GM20431 (cell line): ENCODE measurements around the gene KHNYN.

ENCODE experiments used
- in situ Hi-C: fragments of 300-500 bp; cut with MseI, MboI; formaldehyde crosslinking; loops from one replicate; pipeline ENCODE4 v1.15.0; 2020; ENCODE audit warnings: low sequenced_read_pairs; ENCODE audit not compliant: unreplicated experiment

The KHNYN gene

GRCh38 chr14:24418492-24418873 is 11.3 kb upstream of the KHNYN start:
- in situ Hi-C loops = no loop called here

DNA sequence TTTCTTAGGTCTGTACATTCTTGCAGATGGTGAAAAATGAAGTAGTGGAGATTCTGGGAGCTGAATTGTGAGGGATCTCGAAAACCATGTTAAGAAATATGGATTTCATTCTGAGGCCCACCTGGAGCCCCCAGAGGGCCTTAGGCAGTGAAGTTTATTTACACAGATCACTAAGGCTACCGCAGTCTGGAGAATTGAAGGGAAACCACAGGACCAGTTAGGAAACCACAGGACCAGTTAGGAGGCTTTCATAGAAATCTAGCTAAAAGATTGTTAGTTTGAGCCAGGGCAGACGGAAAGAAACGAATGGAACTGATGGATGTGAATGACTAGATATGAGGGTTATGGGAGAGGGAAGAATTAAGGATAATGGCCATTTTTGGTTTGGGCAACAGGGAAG is 7.5 kb upstream of the KHNYN start:
- in situ Hi-C loops = no loop called here

- in situ Hi-C loops = no loop called here
Observed at GRCh38 chr14:24422694-24423601, 6.8 kb upstream of the KHNYN start.

DNA sequence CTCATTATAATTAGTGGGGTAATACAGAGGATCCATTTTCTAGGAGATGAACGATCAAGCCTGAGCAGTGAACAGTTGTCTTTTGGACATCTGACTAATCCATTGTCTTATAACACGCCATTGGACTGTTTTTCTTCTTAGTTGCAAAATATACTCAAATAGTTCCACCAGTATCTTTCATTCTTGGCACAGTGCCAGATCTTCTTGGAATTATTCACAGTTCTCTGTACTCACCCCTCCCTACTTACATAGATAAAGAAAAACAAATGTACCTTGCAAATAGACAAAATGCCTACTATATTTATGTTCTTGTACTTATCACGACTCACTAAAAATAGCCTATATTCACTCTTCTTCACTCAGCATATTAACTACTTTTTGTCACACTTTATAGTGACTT is 4.0 kb upstream of the KHNYN start:
- in situ Hi-C loops = no loop called here

- in situ Hi-C loops = no loop called here
Observed at GRCh38 chr14:24426150-24426911, 3.4 kb upstream of the KHNYN start.

DNA sequence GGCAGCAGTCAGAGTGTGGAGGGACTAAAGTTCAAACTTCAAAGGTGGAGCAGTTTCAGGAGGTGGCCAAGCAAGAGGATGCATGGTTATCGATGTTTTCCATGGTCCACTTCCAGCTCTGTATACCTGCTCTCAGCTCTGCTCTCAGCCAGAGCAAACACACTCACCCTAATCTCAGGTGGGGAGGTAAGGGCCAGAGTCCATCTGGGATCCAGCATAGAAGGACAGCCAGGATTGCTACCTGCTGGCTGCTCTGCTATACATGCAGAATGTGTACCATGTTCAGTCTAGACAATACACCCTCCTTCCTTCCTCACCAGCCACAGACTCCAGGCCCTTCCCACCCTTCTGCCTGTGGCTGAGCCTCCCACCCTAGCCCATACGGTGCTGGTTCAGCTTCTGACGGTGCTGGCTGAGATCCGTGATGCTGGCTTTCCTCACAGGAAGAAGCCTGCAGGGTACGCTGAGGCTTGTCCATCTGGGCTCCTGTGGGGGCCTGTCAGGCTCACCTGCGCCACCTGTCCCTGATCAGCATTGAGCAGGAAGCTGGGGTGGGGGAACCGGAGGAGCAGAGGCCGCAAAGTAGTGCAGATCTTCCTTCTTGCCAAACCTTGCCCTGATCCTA is 2.7 kb upstream of the KHNYN start:
- in situ Hi-C loops = no loop called here

DNA sequence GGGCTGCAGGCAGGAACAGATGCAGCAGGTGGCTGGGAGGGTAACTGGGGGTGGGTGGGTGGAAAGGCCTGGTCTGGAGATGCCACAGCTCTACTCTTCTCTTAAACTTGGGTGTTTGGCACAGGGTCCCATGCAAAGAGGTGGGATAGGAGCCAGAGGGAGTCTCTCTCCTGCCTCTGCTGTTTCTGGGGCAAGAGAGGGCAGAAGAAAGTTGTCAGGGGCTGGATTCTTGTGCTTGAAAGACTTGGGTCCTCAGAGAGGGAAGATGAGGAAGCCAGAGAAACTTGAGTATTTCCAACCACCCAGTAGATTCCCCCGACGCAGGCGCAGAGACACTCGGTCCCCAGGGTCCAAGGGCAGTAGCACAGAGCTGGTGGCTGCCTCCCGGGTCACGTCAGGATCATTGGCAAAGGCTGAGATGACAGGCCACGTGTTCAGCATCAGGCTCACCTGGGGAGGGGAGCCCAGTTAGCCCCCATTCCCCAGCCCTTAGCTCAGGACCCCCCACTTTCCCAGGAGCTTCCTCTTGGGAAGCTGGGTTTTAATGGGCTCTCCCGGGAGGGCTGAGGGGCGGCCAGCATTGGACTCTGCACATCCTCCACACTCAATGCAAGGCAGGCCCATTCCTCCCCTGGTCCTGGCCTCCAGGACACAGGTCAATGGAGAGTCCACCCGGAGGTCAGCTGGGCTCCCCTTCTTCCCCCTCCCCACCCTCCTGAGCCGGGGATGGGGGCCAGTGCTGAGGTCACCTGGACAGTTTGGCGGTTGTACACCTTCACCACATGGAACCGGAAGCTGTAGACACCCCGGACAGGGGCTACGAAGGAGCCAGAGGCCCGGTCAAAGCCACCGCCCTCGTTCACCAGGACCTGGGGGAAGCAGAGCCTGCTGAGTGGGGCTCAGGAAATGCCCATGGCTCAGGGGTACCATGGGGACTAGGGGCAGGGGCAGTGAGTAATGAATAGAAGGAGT is 1.9 kb upstream of the KHNYN start:
- in situ Hi-C loops = no loop called here

DNA sequence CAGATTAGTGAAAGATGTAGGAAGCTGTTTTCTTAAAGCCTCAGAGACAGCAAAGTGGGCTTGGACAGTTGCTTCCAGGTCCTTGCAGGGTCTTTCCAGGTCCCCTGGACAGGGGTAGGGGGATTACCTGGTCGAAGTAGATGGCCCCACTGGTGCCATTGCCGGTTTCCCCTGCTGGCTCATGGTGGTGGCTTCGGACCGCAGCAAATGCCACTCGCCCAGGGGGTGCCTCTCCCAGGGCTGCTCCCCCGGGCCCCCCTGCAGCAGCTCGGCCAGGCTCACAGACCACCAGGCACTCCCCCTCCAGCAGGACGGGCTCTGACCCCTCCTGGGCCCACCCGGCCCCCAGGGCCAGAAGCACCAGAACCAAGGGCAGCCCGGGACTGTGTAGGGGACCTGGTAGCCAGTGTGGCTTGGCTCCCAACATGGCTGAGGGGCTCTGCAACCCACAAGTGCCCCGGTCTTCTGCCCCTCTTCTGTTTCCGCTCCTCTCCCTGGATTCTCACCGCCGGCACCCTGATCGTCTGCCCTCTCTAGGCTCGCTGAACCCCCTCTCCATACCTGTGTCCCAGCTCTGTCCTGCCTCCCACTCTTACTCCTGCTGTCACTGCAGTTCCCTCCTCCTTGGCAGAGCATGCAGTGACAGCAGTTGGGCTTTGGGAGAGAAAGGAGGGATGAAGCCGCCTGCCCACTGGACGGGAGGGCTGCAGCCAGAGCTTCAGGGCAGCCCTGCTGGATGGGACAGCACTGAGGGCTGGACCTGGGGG is 943 bp upstream of the KHNYN start:
- in situ Hi-C loops = no loop called here

DNA sequence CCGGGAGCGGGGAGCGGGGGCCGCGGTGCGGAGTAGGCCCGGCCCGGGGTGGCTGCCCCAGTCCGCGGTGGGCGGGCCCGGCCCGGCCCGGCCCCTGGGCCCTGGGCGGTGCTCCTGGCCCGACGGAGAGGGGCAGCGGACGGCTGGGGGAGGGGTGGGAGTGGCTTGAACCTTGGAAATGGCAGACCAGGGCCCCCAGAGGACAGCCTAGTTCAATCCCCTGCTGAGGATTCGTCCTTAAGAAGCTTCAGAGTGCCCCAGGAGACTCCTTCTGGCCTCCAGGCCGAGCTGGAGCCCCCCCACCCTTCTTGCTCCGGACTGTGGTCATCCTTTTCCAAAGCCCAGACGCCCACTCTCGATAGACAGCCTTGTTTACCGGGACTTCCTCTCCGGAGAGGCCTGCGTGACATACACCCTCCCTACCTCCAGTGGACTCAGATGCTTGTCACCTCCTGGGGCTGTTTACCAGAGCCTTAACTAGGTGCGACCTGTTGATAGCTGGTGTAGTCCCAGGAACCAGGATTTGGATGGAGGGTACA is 458 bp downstream of the KHNYN start:
- in situ Hi-C loops = loop anchor here (10.0 kb wide), 1 partner anchor 95 kb away; the partner anchor contains the start of genes ADCY4 and RIPK3

DNA sequence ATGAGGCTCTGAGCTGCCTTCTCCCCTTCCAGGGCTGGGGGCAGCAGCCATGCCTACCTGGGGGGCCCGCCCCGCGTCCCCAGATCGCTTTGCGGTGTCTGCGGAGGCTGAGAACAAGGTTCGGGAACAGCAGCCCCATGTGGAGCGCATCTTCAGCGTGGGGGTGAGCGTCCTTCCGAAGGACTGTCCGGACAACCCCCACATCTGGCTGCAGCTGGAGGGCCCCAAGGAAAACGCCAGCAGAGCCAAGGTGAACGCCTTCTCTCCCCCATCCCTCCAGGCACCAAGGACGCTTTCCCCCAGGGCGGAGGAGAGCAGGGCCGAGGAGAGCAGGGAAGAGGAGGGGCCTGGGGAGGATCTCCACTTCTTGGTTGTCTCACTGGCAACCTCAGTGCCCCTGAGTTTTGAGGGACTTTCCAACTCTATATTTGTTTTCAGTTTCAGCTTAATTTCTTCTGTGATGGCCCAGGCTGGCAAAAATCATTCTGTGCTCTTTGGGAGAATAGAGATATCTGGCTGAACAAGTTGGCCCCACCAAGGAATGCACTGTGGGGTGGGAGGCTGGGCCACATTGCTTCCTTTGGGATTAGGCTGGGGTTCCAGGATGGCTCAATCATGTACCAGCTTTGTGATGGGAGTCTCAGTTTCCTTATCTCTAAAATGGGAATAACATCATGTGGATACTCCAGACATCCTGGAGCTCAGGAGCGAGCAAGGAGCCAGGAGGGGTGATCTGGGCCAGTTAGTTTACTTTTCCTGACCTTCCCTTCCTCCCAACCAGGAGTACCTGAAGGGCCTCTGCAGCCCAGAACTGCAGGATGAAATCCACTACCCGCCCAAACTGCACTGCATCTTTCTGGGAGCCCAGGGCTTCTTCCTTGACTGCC is 1.2 kb downstream of the KHNYN start:
- in situ Hi-C loops = loop anchor here (10.0 kb wide), 1 partner anchor 96 kb away; the partner anchor contains the start of genes ADCY4 and RIPK3

DNA sequence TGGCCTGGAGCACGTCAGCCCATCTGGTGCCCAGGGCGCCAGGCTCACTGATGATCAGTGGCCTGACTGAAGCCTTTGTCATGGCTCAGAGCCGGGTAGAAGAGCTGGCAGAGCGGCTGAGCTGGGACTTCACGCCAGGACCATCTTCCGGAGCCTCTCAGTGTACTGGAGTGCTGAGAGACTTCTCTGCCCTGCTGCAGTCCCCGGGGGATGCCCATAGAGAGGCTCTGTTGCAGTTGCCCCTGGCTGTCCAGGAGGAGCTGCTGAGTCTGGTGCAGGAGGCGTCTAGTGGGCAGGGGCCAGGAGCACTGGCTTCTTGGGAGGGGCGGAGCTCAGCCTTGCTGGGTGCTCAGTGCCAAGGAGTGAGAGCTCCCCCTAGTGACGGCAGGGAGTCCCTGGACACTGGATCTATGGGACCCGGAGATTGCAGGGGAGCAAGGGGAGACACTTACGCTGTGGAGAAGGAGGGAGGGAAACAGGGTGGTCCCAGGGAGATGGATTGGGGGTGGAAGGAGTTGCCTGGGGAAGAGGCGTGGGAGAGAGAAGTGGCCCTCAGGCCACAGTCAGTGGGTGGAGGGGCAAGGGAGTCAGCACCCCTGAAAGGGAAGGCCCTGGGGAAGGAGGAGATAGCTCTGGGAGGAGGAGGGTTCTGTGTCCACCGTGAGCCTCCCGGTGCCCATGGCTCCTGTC is 2.0 kb downstream of the KHNYN start:
- in situ Hi-C loops = loop anchor here (10.0 kb wide), 1 partner anchor 97 kb away; the partner anchor contains the start of genes ADCY4 and RIPK3

DNA sequence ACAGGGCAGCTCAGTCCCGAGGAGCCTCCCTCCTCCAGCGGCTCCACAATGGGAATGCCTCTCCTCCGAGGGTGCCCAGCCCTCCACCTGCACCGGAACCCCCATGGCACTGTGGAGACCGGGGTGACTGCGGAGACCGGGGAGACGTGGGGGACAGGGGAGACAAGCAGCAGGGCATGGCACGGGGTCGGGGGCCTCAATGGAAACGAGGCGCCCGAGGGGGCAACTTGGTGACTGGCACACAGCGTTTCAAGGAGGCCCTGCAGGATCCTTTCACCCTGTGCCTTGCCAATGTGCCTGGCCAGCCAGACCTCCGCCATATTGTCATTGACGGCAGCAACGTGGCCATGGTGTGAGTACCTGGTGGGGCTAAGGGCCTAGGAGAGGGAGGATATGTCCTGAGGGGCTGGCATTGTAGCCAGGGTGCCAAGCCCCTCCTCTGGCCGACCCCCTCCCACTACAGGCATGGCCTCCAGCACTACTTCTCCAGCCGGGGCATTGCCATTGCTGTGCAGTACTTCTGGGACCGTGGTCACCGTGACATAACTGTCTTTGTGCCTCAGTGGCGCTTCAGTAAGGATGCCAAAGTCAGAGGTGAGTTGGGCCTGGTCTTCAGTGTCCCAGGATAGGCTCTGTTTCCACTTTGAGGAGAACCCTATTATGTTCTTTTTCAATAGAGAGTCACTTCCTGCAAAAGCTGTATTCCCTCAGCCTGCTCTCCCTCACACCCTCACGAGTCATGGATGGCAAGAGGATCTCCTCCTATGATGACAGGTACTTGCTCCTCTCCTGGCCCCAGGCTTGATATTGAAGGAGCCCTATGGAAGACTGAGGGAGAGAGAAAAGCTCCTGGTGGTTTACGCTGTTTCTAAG is 2.7 kb downstream of the KHNYN start:
- in situ Hi-C loops = loop anchor here (10.0 kb wide), 1 partner anchor 98 kb away; the partner anchor contains the start of genes ADCY4 and RIPK3

GRCh38 chr14:24434036-24434435 is 4.3 kb downstream of the KHNYN start:
- in situ Hi-C loops = loop anchor here (10.0 kb wide), 1 partner anchor 99 kb away; the partner anchor contains the start of genes ADCY4 and RIPK3

DNA sequence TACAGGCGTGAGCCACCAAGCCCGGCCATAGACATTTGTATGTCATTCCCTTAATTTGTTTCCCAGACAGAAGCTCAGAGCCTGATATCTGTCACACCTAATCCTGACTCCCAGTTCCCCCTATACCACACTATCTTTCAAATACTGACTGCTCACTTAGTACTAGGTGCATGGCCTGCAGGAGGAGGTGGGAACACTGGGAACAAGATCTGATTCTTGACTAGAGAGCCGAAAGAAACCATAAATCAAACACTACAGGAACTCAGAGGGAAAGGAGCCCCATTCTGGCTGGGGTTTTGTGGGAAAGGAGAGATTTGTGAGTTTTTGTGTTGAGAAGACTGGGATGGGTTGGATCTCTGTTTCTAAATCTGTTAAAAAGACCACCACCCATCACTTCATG is 4.9 kb downstream of the KHNYN start:
- in situ Hi-C loops = loop anchor here (10.0 kb wide), 1 partner anchor 100 kb away; the partner anchor contains the start of genes ADCY4 and RIPK3

- in situ Hi-C loops = loop anchor here (10.0 kb wide), 1 partner anchor 100 kb away; the partner anchor contains the start of genes ADCY4 and RIPK3
Observed at GRCh38 chr14:24435192-24435810, 5.5 kb downstream of the KHNYN start.
